ENCODE measurements around the gene AGER.

- no peak for TF ChIP-seq EZH2 (IDR thresholded peaks at IDR 0.05; ENCODE audit: borderline replicate concordance, insufficient read depth, low read depth, low read length, poor library complexity, severe bottlenecking)
- TF ChIP-seq, protein P1, sequence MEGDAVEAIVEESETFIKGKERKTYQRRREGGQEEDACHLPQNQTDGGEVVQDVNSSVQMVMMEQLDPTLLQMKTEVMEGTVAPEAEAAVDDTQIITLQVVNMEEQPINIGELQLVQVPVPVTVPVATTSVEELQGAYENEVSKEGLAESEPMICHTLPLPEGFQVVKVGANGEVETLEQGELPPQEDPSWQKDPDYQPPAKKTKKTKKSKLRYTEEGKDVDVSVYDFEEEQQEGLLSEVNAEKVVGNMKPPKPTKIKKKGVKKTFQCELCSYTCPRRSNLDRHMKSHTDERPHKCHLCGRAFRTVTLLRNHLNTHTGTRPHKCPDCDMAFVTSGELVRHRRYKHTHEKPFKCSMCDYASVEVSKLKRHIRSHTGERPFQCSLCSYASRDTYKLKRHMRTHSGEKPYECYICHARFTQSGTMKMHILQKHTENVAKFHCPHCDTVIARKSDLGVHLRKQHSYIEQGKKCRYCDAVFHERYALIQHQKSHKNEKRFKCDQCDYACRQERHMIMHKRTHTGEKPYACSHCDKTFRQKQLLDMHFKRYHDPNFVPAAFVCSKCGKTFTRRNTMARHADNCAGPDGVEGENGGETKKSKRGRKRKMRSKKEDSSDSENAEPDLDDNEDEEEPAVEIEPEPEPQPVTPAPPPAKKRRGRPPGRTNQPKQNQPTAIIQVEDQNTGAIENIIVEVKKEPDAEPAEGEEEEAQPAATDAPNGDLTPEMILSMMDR (IDR thresholded peaks at IDR 0.05): no peak
These were observed 1.5 kb downstream of the AGER start for GRCh38 chr6:32182555-32182981.
